GM19043 (cell line): ENCODE measurements around the gene CSAG2.

Source experiments
- ATAC-seq: cut with Tn5 transposase; IDR thresholded peaks from one replicate; pipeline ENCODE4 v1.9.1; 2021; ENCODE audit warnings: low read depth; ENCODE audit not compliant: unreplicated experiment

Gene CSAG2

DNA sequence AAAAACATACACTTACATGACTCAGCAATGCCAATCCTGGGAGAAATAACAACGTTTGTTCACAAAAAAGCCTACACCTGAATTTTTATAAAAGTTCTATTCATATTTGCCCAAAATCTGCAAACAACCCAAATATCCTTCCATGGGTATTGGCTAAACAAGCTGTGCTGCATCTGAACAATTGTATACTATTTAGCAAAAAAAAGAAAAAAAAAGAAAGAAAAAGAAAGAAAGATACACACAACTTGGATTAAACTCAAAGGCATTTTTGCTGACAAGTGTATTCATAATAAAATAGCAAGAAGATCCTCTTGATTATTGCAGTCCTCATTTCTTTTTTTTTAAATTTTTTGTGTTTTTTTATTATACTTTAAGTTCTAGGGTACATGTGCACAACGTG lies 34.9 kb downstream of the CSAG2 start:
- no peak for ATAC-seq

DNA sequence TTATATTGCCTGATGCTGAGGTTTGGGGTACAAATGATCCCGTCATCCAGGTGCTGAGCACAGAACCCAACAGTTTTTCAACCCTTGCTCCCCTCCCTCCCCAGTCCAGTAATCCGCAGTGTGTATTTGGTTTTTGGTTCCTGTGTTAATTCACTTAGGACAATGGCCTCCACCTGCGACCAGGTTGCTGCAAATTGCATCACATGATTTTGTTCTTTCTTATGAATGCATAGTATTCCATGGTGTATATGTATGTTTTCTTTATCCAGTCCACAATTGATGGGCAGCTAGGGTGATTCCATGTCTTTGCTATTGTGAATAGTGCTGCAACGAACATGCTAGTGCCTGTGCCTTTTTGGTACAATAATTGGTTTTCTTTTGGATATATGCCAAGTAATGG lies 46.0 kb downstream of the CSAG2 start:
- ATAC-seq, result no peak

- ATAC-seq, result no peak
These were observed 50.8 kb downstream of the CSAG2 start for GRCh38 chrX:152658302-152658701.
